Parathyroid adenoma (tissue), 2 donors: ENCODE results near the gene TANK.

Source experiments
- H2AFZ ChIP-seq: fragments of 300-600 bp; sonication (generic); one replicate; pipeline ENCODE4 v1.7.0; 2017; ENCODE audit warnings: antibody characterized with exemption, mild to moderate bottlenecking
- H3K27ac ChIP-seq: fragments of 300-600 bp; sonication (generic); one replicate; pipeline ENCODE4 v1.7.0; 2017
- H3K27me3 ChIP-seq: fragments of 300-600 bp; sonication (generic); one replicate; pipeline ENCODE4 v1.7.0; 2017; ENCODE audit warnings: low read length; ENCODE audit not compliant: control insufficient read depth, insufficient read depth
- H3K36me3 ChIP-seq: fragments of 300-600 bp; sonication (generic); one replicate; pipeline ENCODE4 v1.7.0; 2017; ENCODE audit warnings: low read length; ENCODE audit not compliant: control insufficient read depth, insufficient read depth
- H3K4me1 ChIP-seq: fragments of 300-600 bp; sonication (generic); one replicate; pipeline ENCODE4 v1.7.0; 2017; ENCODE audit warnings: control low read depth
- H3K4me2 ChIP-seq: fragments of 300-600 bp; sonication (generic); one replicate; pipeline ENCODE4 v1.7.0; 2017; ENCODE audit warnings: low read length
- H3K4me3 ChIP-seq: fragments of 300-600 bp; sonication (generic); one replicate; pipeline ENCODE4 v1.7.0; 2017; ENCODE audit warnings: low read depth, low read length
- H3K79me2 ChIP-seq: fragments of 300-600 bp; sonication (generic); one replicate; pipeline ENCODE4 v1.7.0; 2017; ENCODE audit warnings: control low read depth
- H3K9ac ChIP-seq: fragments of 300-600 bp; sonication (generic); one replicate; pipeline ENCODE4 v1.7.0; 2017; ENCODE audit warnings: mild to moderate bottlenecking
- H3K9me3 ChIP-seq: fragments of 300-600 bp; sonication (generic); one replicate; pipeline ENCODE4 v1.7.0; 2017; ENCODE audit warnings: low read length; ENCODE audit not compliant: control insufficient read depth
- TF ChIP-seq, protein P1 (sequence below): fragments of 300-600 bp; sonication (generic); IDR thresholded peaks from one replicate; pipeline ENCODE4 v1.7.0; 2017; ENCODE audit warnings: antibody characterized with exemption, mild to moderate bottlenecking
- donor health status: primary hyperparathyroidism.

TANK gene

DNA sequence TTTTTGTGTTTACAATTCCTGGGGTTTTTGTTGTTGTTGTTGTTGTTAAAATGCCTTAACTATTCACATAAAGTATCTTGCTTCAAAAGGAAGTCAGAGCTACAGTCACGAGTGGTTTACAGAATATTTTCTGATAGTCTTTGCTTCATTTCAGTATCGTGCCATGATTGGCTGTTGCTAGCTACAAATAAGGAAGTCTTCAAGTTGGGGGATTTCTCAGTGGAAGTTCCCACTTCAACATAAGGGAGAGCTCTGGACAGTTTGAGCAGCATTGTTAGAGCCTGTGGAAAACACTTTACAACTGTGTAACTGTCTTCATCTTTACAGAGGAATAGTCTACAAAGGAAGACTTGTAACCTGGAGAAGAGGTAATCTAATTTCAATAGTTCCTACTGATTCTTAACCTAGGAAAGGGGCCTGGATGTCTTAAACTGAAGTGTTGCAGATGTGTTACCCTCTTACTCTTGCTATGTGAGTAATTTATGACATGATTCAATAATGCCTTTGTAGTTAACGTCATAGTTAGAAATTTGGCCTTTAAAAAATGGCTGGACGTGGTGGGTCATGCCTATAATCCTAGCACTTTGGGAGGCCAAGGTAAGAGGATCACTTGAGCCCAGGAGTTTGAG, 23.4 kb upstream of the TANK start:
- H3K9me3 ChIP-seq = no peaks in the 10 kb centered on the region
- no peaks in the 10 kb centered on the region for H3K79me2 ChIP-seq
- no peaks in the 10 kb centered on the region for H3K36me3 ChIP-seq
- no peak overlapping the region for H3K4me2 ChIP-seq
- H3K4me1 ChIP-seq = no peaks in the 10 kb centered on the region
- peak overlapping the region; percentile 34 for H2AFZ ChIP-seq
- no peak overlapping the region for H3K27ac ChIP-seq
- TF ChIP-seq, protein P1, sequence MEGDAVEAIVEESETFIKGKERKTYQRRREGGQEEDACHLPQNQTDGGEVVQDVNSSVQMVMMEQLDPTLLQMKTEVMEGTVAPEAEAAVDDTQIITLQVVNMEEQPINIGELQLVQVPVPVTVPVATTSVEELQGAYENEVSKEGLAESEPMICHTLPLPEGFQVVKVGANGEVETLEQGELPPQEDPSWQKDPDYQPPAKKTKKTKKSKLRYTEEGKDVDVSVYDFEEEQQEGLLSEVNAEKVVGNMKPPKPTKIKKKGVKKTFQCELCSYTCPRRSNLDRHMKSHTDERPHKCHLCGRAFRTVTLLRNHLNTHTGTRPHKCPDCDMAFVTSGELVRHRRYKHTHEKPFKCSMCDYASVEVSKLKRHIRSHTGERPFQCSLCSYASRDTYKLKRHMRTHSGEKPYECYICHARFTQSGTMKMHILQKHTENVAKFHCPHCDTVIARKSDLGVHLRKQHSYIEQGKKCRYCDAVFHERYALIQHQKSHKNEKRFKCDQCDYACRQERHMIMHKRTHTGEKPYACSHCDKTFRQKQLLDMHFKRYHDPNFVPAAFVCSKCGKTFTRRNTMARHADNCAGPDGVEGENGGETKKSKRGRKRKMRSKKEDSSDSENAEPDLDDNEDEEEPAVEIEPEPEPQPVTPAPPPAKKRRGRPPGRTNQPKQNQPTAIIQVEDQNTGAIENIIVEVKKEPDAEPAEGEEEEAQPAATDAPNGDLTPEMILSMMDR = no peak
- H3K9ac ChIP-seq = no peak overlapping the region
- H3K27me3 ChIP-seq = no peaks in the 10 kb centered on the region
- no peak overlapping the region for H3K4me3 ChIP-seq

DNA sequence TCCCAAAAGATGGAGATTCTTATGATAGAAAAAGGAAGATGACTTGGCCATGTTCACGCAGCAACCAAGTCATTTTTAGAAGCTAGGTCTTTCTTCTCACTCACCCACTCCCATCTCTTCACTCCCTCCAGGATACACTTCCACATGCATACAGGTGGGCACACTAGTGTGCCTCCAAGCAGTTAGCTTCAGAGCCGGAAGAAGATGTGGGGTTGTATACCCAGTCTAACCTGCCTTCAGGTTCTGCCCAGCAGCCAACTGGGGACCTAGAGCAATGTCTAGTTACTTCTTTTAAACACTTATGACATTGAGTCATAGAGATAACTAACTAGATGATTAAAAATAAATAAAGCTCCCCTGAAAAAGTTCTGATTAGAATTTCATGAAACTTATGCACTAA, 21.8 kb upstream of the TANK start:
- TF ChIP-seq, protein P1 = no peak
- Histone ChIP-seq H3K4me3 (no peak overlapping the region), H2AFZ (no peak overlapping the region), H3K4me1 (no peaks in the 10 kb centered on the region), H3K36me3 (no peaks in the 10 kb centered on the region), H3K27ac (no peak overlapping the region), H3K9me3 (no peaks in the 10 kb centered on the region), H3K27me3 (no peaks in the 10 kb centered on the region), H3K4me2 (no peak overlapping the region), H3K9ac (no peak overlapping the region), H3K79me2 (no peaks in the 10 kb centered on the region)

DNA sequence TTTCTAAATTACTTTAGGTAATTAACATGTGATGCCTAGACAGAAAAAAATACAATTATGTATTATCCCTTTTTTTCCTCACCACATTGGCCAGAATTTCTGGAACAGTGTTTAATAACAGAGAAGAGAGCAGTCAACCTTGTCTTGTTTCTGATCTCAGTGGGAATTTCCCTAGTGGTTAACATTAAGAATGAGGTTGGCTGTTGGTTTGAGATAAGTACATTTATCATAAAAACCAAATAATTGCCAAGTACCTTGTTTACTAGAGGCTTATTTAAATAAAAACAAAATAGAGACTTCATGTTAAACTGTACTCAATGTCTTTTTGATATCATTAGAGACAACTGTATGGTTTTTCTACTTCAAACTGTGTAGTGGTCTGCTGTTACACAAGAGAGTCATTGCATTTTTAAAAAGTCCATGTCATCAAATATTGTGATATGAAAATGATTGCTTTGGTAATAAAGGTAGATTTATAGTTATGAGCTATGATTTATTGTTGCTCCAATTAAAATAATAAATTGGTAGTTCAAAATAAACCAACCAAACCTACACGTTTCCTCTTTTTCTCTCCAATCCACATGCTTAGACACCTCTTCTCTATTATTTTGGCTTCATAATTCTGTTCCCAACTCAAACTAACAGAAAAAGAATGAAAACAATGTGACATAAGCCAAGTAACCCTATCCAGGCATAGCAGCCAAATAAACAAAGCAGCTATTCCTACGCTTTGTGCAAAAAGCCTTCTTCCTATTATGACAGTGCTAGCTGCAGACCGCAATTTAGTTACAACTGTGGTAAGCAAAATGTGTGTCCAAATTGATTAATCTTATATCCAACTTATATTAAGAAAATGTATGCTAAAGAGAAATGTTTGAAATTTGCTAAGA, 20.9 kb upstream of the TANK start:
- no peaks in the 10 kb centered on the region for H3K27me3 ChIP-seq
- no peak overlapping the region for H3K4me3 ChIP-seq
- no peaks in the 10 kb centered on the region for H3K9me3 ChIP-seq
- TF ChIP-seq, protein P1 = no peak
- H3K9ac ChIP-seq = no peak overlapping the region
- no peak overlapping the region for H3K4me2 ChIP-seq
- H3K27ac ChIP-seq = no peak overlapping the region
- H2AFZ ChIP-seq = peak overlapping the region; percentile 4
- no peaks in the 10 kb centered on the region for H3K79me2 ChIP-seq
- H3K4me1 ChIP-seq = no peaks in the 10 kb centered on the region
- H3K36me3 ChIP-seq = no peaks in the 10 kb centered on the region

DNA sequence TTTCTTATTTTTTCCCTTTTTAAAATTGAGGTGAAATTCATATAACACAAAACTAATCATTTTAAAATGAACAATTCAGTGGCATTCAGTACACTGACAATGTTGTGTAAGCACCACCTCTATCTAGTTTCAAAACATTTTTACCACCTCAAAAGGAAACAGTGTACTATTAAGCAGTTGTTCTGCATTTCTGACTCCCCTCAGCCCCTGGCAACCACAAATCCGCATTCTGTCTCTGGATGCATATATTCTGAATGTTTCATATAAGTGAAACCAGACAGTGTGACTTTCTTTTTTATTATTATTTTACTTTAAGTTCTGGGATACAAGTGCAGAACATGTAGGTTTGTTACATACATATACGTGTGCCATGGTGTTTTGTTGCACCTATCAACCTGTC, 19.2 kb upstream of the TANK start:
- Histone ChIP-seq H3K9ac (no peak overlapping the region), H3K27ac (no peak overlapping the region), H3K4me1 (no peaks in the 10 kb centered on the region), H3K9me3 (no peaks in the 10 kb centered on the region), H3K27me3 (no peaks in the 10 kb centered on the region), H3K79me2 (no peaks in the 10 kb centered on the region), H3K4me3 (no peak overlapping the region), H3K4me2 (no peak overlapping the region), H2AFZ (no peak overlapping the region), H3K36me3 (no peaks in the 10 kb centered on the region)
- TF ChIP-seq, protein P1 = no peak
